WTC11 (cell line): Measurements from ENCODE around the gene SPATA13. TPM values are rescaled to one million over a fixed set of nuclear protein-coding genes. Genes with fewer than 3 reads are reported as not detected.

Experiments used
- ATAC-seq: fragments of 200-7000 bp; cut with Tn5 transposase; 2 replicates; pipeline ENCODE4 v1.10.0; 2021; ENCODE audit warnings: mild to moderate bottlenecking, moderate library complexity
- CTCF ChIA-PET: fragments of 300-600 bp; sonication (Branson Sonifier 250); formaldehyde crosslinking; loops from one replicate; lab custom pipeline; 2021; ENCODE audit warnings: antibody characterized with exemption; lab: Charles Lee
- POLR2A ChIA-PET: fragments of 350-600 bp; sonication (Branson Sonifier 250); formaldehyde crosslinking; loops from one replicate; lab custom pipeline; 2021; ENCODE audit warnings: antibody characterized with exemption; lab: Charles Lee
- DNase-seq: peaks from one replicate; pipeline ENCODE4 v3.0.0; 2021; ENCODE audit warnings: low spot score
- H3K27ac Mint-ChIP-seq: 2 replicates; pipeline ENCODE4 v1.8.0; 2021; ENCODE audit warnings: mixed read lengths
- H3K27me3 Mint-ChIP-seq: 2 replicates; pipeline ENCODE4 v1.8.0; 2021; ENCODE audit warnings: low read depth, mild to moderate bottlenecking, moderate library complexity, mixed read lengths
- H3K36me3 Mint-ChIP-seq: 2 replicates; pipeline ENCODE4 v1.8.0; 2021; ENCODE audit warnings: mixed read lengths
- H3K4me1 Mint-ChIP-seq: 2 replicates; pipeline ENCODE4 v1.8.0; 2022; ENCODE audit warnings: mixed read lengths
- H3K4me3 Mint-ChIP-seq: 2 replicates; pipeline ENCODE4 v1.8.0; 2021; ENCODE audit warnings: mild to moderate bottlenecking, moderate library complexity, mixed read lengths
- H3K9me3 Mint-ChIP-seq: 2 replicates; pipeline ENCODE4 v1.8.0; 2021; ENCODE audit warnings: mixed read lengths
- ATF1 ChIP-seq: sonication (generic); formaldehyde crosslinking; IDR thresholded peaks from 2 replicates; pipeline ENCODE4 v1.8.1; 2023; ENCODE audit warnings: mild to moderate bottlenecking, moderate library complexity, missing genetic modification reagents
- CREB1 ChIP-seq: sonication (generic); formaldehyde crosslinking; IDR thresholded peaks from 2 replicates; pipeline ENCODE4 v1.8.0; 2023; ENCODE audit warnings: mild to moderate bottlenecking, missing genetic modification reagents
- CREM ChIP-seq: sonication (generic); formaldehyde crosslinking; IDR thresholded peaks from 2 replicates; pipeline ENCODE4 v1.8.1; 2022; ENCODE audit warnings: mild to moderate bottlenecking, missing genetic modification reagents, moderate library complexity
- FOXK1 ChIP-seq: sonication (generic); formaldehyde crosslinking; IDR thresholded peaks from 2 replicates; pipeline ENCODE4 v1.8.0; 2022; ENCODE audit warnings: mild to moderate bottlenecking, moderate library complexity, missing genetic modification reagents
- HMGA2 ChIP-seq: fragments of 250-450 bp; sonication (Bioruptor Pico); IDR thresholded peaks from 2 replicates; pipeline ENCODE4 v1.4.0; 2021; ENCODE audit warnings: mild to moderate bottlenecking, moderate library complexity
- KAT7 ChIP-seq: sonication (generic); formaldehyde crosslinking; IDR thresholded peaks from 2 replicates; pipeline ENCODE4 v1.8.1; 2023; ENCODE audit warnings: missing genetic modification reagents, mild to moderate bottlenecking, borderline replicate concordance
- NFATC4 ChIP-seq: fragments of 250-450 bp; sonication (Bioruptor Pico); IDR thresholded peaks from 2 replicates; pipeline ENCODE4 v1.9.0; 2021; ENCODE audit warnings: mild to moderate bottlenecking
- NFYB ChIP-seq: sonication (generic); formaldehyde crosslinking; conservative IDR thresholded peaks from 2 replicates; pipeline ENCODE4 v1.8.0; 2022; ENCODE audit warnings: low read depth, missing genetic modification reagents
- NR2C2 ChIP-seq: sonication (generic); formaldehyde crosslinking; IDR thresholded peaks from 2 replicates; pipeline ENCODE4 v1.8.0; 2022; ENCODE audit warnings: mild to moderate bottlenecking, missing genetic modification reagents
- RELA ChIP-seq: sonication (generic); formaldehyde crosslinking; IDR thresholded peaks from 2 replicates; pipeline ENCODE4 v1.8.1; 2022; ENCODE audit warnings: missing genetic modification reagents, mild to moderate bottlenecking, borderline replicate concordance
- TP53 ChIP-seq: sonication (generic); formaldehyde crosslinking; IDR thresholded peaks from 2 replicates; pipeline ENCODE4 v1.8.1; 2023; ENCODE audit warnings: mild to moderate bottlenecking, missing genetic modification reagents
- ZNF219 ChIP-seq: sonication (generic); formaldehyde crosslinking; IDR thresholded peaks from 2 replicates; pipeline ENCODE4 v1.8.0; 2023; ENCODE audit warnings: missing genetic modification reagents, mild to moderate bottlenecking, borderline replicate concordance
- ZNF232 ChIP-seq: sonication (generic); formaldehyde crosslinking; IDR thresholded peaks from 2 replicates; pipeline ENCODE4 v1.8.0; 2022; ENCODE audit warnings: mild to moderate bottlenecking, missing genetic modification reagents
- total RNA-seq: library from RNA; stranded (reverse); gene quantifications from 3 replicates; pipeline ENCODE4 v1.2.3, GENCODE V29; 2021
- TF ChIP-seq, protein P1 (sequence below): fragments of 250-450 bp; sonication (Bioruptor Pico); IDR thresholded peaks from 2 replicates; pipeline ENCODE4 v1.9.0; 2021; ENCODE audit warnings: mild to moderate bottlenecking
- TF ChIP-seq, protein P2 (sequence below): sonication (generic); formaldehyde crosslinking; IDR thresholded peaks from 2 replicates; pipeline ENCODE4 v1.8.0; 2022; ENCODE audit warnings: mild to moderate bottlenecking, missing genetic modification reagents
- TF ChIP-seq, protein P3 (sequence below): fragments of 250-450 bp; sonication (Bioruptor Pico); IDR thresholded peaks from 2 replicates; pipeline ENCODE4 v1.8.0; 2021; ENCODE audit warnings: mild to moderate bottlenecking
- TF ChIP-seq, protein P4 (sequence below): fragments of 200-600 bp; IDR thresholded peaks from 2 replicates; pipeline ENCODE4 v1.8.0; 2022; ENCODE audit warnings: antibody characterized with exemption
- TF ChIP-seq, protein P5 (sequence below): fragments of 250-450 bp; sonication (Bioruptor Pico); IDR thresholded peaks from 2 replicates; pipeline ENCODE4 v1.9.0; 2021; ENCODE audit warnings: mild to moderate bottlenecking
- TF ChIP-seq, protein P6 (sequence below): sonication (generic); formaldehyde crosslinking; IDR thresholded peaks from 2 replicates; pipeline ENCODE4 v1.8.1; 2022; ENCODE audit warnings: missing genetic modification reagents, borderline replicate concordance
- TF ChIP-seq, protein P7 (sequence below): sonication (generic); formaldehyde crosslinking; IDR thresholded peaks from 2 replicates; pipeline ENCODE4 v1.8.1; 2023; ENCODE audit warnings: mild to moderate bottlenecking, missing genetic modification reagents

Gene SPATA13
- total RNA-seq, 1 experiment from 2014 or later: 29.0 TPM

DNA sequence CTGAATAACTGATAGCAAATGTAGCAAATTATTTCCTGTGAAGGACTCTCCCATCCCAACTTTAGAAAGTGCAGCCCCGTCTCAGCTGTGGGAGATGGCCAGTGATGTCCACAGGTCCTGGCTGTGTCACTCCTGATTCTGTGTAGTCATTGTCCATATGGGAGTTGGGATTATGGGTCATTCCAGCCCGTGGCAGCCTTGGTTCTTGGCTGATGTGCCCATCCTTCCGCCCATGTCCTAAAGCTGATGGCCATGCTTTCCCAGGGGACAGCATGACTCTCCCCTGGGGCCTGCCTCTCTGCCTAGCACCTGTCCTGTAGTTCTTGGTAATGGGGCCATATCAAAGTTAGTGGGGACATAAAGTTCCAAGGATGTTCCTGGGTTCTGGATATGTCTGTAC lies 104.9 kb downstream of the SPATA13 start:
- CTCF ChIA-PET: no interaction called here
- DNase-seq: no peak
- no peak for TF ChIP-seq ATF1 (CRISPR knock-in tag)
- no peak for TF ChIP-seq HMGA2
- no peak for TF ChIP-seq ZNF219 (CRISPR knock-in tag)
- TF ChIP-seq, protein P1, sequence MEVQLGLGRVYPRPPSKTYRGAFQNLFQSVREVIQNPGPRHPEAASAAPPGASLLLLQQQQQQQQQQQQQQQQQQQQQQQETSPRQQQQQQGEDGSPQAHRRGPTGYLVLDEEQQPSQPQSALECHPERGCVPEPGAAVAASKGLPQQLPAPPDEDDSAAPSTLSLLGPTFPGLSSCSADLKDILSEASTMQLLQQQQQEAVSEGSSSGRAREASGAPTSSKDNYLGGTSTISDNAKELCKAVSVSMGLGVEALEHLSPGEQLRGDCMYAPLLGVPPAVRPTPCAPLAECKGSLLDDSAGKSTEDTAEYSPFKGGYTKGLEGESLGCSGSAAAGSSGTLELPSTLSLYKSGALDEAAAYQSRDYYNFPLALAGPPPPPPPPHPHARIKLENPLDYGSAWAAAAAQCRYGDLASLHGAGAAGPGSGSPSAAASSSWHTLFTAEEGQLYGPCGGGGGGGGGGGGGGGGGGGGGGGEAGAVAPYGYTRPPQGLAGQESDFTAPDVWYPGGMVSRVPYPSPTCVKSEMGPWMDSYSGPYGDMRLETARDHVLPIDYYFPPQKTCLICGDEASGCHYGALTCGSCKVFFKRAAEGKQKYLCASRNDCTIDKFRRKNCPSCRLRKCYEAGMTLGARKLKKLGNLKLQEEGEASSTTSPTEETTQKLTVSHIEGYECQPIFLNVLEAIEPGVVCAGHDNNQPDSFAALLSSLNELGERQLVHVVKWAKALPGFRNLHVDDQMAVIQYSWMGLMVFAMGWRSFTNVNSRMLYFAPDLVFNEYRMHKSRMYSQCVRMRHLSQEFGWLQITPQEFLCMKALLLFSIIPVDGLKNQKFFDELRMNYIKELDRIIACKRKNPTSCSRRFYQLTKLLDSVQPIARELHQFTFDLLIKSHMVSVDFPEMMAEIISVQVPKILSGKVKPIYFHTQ (CRISPR knock-in tag): no peak
- no peak for TF ChIP-seq RELA (CRISPR knock-in tag)
- TF ChIP-seq, protein P2, sequence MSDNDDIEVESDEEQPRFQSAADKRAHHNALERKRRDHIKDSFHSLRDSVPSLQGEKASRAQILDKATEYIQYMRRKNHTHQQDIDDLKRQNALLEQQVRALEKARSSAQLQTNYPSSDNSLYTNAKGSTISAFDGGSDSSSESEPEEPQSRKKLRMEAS (CRISPR knock-in tag): no peak
- TF ChIP-seq, protein P3, sequence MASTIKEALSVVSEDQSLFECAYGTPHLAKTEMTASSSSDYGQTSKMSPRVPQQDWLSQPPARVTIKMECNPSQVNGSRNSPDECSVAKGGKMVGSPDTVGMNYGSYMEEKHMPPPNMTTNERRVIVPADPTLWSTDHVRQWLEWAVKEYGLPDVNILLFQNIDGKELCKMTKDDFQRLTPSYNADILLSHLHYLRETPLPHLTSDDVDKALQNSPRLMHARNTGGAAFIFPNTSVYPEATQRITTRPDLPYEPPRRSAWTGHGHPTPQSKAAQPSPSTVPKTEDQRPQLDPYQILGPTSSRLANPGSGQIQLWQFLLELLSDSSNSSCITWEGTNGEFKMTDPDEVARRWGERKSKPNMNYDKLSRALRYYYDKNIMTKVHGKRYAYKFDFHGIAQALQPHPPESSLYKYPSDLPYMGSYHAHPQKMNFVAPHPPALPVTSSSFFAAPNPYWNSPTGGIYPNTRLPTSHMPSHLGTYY (CRISPR knock-in tag): no peak
- TF ChIP-seq TP53: no peak
- TF ChIP-seq ZNF232 (CRISPR knock-in tag): no peak
- no peak for TF ChIP-seq CREM (CRISPR knock-in tag)
- no peak for TF ChIP-seq NR2C2
- TF ChIP-seq CREB1 (CRISPR knock-in tag): no peak
- TF ChIP-seq FOXK1 (CRISPR knock-in tag): no peak
- TF ChIP-seq, protein P4, sequence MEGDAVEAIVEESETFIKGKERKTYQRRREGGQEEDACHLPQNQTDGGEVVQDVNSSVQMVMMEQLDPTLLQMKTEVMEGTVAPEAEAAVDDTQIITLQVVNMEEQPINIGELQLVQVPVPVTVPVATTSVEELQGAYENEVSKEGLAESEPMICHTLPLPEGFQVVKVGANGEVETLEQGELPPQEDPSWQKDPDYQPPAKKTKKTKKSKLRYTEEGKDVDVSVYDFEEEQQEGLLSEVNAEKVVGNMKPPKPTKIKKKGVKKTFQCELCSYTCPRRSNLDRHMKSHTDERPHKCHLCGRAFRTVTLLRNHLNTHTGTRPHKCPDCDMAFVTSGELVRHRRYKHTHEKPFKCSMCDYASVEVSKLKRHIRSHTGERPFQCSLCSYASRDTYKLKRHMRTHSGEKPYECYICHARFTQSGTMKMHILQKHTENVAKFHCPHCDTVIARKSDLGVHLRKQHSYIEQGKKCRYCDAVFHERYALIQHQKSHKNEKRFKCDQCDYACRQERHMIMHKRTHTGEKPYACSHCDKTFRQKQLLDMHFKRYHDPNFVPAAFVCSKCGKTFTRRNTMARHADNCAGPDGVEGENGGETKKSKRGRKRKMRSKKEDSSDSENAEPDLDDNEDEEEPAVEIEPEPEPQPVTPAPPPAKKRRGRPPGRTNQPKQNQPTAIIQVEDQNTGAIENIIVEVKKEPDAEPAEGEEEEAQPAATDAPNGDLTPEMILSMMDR: no peak
- TF ChIP-seq NFATC4 (CRISPR knock-in tag): no peak
- TF ChIP-seq, protein P5, sequence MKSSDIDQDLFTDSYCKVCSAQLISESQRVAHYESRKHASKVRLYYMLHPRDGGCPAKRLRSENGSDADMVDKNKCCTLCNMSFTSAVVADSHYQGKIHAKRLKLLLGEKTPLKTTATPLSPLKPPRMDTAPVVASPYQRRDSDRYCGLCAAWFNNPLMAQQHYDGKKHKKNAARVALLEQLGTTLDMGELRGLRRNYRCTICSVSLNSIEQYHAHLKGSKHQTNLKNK: no peak
- TF ChIP-seq, protein P6, sequence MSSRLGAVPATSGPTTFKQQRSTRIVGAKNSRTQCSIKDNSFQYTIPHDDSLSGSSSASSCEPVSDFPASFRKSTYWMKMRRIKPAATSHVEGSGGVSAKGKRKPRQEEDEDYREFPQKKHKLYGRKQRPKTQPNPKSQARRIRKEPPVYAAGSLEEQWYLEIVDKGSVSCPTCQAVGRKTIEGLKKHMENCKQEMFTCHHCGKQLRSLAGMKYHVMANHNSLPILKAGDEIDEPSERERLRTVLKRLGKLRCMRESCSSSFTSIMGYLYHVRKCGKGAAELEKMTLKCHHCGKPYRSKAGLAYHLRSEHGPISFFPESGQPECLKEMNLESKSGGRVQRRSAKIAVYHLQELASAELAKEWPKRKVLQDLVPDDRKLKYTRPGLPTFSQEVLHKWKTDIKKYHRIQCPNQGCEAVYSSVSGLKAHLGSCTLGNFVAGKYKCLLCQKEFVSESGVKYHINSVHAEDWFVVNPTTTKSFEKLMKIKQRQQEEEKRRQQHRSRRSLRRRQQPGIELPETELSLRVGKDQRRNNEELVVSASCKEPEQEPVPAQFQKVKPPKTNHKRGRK (CRISPR knock-in tag): no peak
- TF ChIP-seq, protein P7, sequence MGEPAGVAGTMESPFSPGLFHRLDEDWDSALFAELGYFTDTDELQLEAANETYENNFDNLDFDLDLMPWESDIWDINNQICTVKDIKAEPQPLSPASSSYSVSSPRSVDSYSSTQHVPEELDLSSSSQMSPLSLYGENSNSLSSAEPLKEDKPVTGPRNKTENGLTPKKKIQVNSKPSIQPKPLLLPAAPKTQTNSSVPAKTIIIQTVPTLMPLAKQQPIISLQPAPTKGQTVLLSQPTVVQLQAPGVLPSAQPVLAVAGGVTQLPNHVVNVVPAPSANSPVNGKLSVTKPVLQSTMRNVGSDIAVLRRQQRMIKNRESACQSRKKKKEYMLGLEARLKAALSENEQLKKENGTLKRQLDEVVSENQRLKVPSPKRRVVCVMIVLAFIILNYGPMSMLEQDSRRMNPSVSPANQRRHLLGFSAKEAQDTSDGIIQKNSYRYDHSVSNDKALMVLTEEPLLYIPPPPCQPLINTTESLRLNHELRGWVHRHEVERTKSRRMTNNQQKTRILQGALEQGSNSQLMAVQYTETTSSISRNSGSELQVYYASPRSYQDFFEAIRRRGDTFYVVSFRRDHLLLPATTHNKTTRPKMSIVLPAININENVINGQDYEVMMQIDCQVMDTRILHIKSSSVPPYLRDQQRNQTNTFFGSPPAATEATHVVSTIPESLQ (CRISPR knock-in tag): no peak
- TF ChIP-seq NFYB (CRISPR knock-in tag): no peak
- TF ChIP-seq KAT7: no peak
- POLR2A ChIA-PET: no interaction called here
- Mint-ChIP-seq H3K9me3 (no peaks in the 10 kb centered on the region), H3K4me3 (no peak overlapping the region), H3K27me3 (no peaks in the 10 kb centered on the region), H3K36me3 (no peaks in the 10 kb centered on the region), H3K4me1 (peaks cover 6% of the 10 kb centered on the region), H3K27ac (no peak overlapping the region)
- no peak for ATAC-seq
